CD1c-positive myeloid dendritic cell (primary cell): ENCODE results near the gene CAVIN3.
"Not testable (repeated sequence)": the region's sequence is repeated elsewhere in the genome, so short reads cannot be mapped to it uniquely, and the experiment has no call there.

ENCODE experiments used
- DNase-seq: peaks from one replicate; pipeline ENCODE4 v3.0.0-alpha.2; 2016; ENCODE audit errors: extremely low spot score

CAVIN3 gene

DNA sequence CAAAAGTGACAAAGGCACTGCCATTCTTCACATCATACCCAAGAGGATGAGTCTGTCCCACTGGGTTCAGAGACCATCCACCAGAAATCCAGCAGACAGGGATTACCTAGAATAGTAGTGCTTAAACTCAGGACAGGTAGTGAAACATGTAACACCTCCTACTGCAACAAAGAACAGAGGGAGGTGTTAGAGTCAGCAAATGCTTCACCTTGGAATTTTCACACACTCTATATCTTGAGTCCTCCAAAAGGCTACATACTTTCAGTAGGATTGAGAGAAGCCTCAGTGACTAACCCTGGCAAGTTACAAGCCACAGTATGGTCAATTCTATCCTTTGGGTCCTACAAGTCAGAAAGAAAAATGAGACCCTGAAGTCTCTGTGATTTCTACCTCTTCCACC lies 6.0 kb upstream of the CAVIN3 start:
- DNase-seq = no peak

DNA sequence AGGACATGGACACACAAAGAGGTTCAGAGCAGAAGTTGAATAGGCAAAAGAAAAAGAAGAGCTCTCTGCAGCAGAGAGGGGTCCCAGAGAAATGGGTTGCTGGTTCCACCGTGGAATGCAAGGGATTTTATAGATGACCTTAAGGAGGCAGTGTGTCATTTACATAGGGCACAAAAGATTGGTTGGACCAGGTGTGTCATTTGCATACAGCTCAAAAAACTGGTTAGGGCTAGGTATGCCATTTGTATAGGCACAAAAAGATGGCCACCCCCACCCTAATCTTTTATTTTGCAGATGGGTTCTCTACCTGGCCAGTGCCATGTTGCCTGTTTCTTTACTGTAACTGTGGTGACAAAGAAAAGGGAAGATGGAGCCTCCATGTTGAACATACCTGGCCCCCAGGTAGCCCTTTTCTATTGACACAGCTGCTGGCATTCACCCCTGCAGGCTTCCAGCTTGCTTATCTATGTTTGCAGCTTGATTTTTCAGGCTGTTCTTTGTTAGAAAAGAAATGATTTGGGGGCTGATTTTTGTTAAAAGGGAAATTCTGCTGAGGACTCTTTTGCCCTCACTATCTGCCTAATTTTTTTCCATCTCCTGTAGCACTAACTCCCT lies 3.1 kb upstream of the CAVIN3 start:
- DNase-seq = no peak

DNA sequence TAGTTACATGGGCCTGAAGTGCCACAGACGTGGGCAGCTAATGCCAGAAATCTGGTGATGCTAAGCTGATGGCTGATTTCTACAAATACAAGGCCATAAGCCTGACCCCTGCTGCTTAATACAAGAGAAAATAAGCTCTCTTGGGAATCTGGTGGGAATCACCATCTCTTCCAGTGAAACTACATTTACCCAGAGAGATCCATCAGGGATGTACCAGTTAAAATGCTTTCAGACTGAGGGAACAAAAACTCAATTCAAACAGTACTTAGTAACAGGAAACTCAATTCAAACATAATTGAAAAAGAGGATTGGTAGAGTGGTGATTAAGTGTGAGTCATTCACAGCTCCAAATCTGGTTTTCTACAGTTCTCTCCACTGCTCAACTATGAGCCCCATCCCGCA lies 1.7 kb upstream of the CAVIN3 start:
- no peak for DNase-seq

DNA sequence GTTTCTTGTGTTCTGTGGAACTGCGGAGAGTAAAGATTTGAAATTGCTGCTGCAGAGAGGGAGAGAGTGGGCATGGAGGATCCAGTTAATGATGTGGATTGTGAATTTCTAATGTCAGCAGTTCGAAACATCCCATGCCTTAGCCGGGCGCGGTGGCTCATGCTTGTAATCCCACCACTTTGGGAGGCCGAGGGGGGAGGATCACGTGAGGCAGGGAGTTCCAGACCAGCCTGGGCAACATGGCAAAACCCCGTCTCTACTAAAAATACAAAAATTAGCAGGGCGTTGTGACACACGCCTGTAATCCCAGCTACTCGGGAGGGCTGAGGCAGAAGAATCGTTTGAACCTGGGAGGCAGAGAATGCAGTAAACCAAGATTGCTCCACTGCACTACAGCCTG lies 1.1 kb upstream of the CAVIN3 start:
- DNase-seq = no peak

DNA sequence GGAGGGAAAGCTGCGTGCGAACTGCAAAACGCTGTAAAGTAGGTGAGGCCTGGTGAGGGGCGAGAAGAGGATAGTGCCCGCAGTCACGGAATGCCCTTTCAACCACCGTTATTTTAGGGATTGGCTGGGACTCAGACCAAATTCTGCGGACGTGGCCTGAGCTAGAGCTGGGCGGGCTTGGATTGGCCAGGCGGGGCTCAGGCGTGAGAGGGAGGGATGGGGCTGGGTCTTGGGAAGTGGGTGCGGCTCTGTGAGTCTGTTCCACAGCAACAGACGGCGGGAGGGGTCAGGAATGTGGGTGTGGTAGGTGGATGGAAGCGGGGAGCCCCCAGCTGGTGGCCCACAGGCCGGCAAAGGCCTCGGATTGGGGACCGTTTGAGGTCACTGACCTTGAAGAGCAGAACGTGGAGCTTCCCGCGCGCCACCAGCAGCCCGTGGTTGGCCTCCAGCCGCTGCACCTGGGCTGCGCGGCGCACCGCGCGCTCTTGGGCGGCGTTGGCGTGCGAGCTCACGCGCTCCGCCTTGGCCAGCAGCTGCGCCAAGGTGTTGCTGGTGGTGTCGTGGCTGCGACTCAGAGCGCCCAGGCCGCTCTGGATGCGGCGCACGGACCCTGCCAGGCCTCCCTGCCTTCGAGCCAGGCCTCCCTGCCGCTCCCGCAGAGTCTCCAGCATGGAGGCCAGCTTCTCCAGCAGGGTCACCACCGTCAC lies 444 bp downstream of the CAVIN3 start:
- peak; percentile 52 for DNase-seq

DNA sequence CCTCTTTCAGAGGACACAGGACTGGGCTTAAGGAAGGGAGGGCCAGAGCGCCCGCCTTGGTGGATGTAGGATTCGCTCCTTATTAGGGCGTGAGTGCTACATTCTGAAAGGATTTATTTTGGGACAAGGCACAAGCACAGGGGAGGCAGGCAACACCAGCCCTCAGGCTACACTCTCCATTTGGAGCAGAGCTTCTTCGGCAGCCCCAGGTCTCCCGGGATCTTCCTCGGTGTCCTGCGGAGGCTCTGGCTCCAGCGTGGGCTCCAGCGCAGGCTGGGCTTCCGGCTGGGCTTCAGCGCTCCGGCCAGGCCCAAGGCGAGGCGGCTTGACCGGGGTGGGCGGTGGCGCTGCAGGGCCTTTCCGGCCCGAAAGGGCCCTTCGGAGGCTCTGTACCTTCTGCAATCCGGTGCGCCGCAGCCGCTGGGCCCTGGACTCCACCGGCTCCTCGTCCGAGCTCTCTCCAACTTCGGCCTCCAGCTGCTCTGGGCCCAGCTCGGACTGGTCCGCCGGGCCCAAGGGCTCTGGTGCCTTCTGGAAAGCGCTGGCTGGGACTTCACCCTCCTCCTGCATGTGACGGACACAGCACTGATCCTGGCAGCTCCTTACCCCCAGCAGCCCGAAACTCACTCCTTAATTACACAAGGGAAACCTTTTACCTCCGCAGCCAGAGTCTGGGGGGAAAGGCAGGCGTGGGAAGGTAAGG lies 1.1 kb downstream of the CAVIN3 start:
- DNase-seq = peak; percentile 21

DNA sequence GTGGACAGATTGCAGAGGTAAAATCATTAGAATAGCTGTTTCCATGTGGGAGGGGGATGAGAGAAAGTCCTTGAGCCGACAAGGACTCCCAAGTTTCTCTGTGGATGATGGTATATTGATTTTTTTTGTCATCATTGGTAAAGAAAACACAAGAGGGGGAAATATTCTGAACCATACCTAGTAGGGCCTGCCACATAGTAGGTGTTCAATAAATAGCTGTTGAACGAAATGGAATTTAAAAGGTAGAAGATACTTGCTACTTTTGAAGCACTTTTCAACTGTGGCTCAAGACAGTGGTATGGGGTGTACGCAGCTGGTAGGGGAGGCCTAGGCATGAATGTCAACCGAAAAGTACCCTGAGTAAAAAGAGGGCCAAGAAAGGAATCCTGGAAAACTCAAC lies 2.1 kb downstream of the CAVIN3 start:
- DNase-seq = no peak

DNA sequence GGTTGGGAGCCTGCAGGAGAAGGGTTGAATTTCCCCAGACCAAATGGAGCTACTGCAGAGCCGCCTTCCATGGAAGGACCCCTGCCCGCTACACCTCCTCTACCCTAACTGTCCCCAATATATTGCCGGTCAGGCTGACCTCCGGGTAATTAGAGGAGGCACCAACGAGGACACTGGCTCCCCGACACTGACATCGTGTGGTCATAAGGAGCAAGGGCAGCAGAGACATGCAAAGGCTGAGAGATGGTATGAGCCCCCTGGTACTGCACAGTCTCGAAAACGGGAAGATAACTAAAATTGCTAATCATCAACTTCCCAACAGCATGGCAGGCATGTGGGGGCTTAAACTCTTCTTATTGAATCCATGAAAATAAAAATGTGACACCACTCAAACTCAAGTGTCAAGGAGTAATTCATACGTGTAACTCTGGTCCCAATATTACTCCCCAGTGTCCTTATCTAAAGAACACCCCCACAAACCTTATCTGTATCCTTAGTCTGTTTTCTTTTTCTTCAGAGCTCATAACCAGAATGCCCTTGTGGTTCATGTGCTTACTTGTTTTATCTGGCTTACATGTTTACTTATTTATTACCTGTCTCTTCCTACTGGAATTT lies 4.4 kb downstream of the CAVIN3 start:
- DNase-seq = peak; percentile 60

DNA sequence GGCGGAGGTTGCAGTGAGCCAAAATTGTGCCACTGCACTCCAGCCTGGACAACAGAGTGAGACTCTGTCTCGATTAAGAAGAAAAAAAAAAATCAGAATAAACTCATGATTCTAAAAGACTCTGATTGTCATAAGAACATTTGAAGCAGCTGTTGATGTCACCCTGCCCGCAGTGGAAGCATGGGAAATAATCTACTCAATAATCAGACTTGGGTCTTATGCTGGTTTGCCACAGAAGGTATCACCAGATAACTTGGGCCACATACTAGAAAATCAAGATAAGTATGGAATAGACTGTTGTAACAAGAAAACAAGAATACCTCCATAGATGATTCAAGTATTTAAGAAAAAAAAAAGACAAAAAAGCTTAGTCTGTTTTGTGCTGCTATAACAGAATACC lies 8.2 kb downstream of the CAVIN3 start:
- DNase-seq = no peak

DNA sequence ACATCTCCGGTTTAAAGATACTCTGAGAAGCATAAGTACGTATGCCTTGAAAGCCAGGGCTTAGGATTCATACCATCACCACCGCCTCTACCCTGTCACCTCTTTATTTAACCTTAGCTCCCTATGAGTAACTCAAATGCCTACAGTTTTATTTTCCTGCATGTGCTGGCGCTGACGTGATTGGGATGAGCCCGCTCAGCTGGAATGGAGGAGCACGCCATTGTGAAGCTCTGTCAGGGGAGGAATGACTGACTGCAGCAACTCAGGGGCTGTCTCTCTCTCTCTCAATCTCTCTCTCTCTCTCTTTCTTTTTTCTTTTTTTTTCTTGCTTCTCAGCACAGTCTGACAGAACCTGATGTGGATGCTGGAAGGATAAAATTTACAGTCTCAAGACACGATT lies 12.4 kb downstream of the CAVIN3 start:
- DNase-seq = no peak

DNA sequence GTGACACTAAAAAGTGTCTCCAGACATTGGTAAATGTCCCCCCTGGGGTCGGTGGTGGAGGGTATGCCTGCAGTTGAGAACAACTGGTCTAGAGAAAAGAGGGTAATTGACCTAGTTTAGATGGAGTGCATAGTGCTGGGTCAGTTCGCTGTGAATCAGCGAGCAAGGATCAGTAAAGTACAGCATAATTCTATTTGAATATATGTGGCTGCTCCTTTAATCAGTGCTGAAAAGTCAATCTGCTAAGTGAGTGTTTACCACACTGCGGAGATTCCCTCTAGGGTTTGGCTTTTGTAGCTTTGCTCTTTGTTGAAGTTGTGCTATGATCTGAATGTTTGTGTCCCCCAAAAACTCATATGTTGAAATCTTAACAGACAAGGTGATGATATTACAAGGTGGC lies 15.0 kb downstream of the CAVIN3 start:
- no peak for DNase-seq

DNA sequence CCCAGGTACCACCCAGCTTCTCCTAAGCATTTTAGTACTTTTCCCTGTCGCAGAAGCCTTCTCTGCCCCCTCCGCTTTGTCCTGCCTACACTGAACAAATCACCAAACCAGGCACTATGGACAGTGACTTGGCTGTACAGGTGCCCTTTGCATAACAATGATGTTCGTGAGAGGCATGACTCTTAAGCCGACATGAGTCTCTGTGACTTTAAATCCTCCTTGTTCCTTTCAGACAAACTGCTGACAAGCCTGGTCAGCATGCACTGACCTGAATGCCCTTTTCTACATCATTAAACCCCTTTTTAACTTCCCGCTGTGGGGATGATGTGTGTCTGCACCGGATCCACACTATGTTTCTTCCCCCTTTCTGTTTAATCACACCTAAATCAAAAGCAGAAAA lies 16.6 kb downstream of the CAVIN3 start:
- DNase-seq = no peak

DNA sequence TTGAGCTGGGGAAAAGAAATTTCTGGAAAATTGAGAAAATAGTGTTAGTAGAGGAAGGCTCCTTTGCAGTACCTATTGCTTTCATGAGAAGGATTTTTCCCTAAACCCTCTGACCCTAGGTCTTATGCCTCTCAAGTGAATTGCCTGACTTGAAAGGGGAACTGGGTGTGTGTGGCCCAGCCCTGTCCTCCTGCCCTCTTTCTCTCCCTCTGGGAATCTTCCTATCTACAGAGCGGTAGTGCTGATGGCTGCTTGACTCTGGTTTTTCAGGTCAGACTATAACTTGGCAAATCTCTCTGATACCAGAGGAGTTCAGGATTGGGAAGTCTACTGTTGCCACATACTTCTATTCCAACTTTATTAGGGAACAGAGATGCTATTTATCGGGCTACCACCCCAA lies 19.2 kb downstream of the CAVIN3 start:
- no peak for DNase-seq

DNA sequence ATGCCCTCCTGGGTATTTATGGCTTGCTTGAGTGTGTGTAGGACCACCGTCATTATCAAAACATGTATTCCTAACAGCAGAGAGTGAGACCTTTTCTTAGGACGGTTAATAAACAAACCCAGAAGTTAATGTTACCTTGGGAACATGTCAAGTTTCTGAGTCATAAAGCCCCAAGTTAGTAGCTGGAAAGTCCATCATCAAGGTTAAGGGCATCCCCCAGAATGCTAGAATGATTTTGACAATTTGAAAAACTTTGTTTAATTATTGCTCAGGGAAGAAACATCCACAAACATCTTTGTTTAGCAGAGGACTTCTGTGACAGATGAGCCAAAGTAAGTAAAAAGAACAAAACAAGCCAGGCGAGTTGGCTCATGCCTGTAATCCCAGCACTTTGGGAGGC lies 20.0 kb downstream of the CAVIN3 start:
- no peak for DNase-seq

DNA sequence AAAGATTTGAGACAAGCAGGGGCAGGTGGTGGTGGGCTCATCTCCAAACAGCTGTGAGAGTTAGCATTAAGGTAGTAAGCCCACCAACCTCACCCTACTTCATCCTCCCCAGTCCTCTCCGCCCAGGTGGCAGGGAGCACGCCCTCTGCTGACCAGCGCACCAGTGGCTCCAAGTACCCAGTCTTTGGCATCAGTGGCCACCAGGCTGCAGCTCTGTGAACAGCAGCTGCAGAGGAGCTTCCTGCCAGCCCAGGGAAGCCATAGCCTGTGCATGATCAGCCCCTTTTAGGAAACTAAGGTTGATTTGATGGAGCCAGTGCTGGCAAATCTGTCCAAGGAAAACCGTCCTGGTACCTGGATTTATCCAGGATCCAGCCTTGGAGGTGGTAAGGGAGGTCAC lies 21.7 kb downstream of the CAVIN3 start:
- peak; percentile 22 for DNase-seq

DNA sequence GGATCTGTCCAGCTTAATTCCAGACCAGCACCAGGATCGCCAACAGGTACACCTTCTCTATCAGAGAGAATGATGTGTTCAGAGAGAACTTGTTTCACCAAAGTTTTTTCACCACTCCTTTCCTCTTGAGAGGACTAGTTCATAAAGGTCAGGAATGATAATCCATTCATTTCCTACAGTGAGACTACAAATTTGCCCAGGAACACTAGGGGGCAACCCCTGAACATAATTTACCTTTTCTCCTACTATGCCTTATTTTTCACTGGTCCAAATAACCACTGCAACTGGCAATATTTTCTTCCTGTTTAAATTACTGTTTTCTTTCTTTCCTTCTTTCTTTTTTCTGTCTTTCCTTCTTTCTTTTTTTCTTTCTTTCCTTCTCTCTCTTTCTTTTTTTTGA lies 22.5 kb downstream of the CAVIN3 start:
- no peak for DNase-seq

DNA sequence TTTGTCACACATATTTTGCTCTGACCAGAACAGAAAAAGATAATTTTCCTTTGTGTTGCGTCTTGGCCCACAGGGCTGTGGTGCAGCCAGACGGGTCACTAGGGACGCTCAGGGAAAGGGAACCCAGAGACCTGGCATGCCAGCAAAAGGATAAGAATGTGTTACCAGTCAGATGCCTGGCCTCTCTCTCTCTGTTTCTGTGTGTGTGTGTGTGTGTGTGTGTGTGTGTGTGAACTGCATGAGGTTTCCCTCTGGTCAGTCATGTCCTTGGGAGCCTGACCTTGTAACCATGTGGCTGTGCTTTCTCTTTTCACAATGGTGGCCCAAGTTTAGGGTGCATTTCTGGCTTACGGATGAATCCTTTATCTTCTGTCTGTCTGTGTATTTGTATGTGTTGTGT lies 35.3 kb downstream of the CAVIN3 start:
- no peak for DNase-seq

DNA sequence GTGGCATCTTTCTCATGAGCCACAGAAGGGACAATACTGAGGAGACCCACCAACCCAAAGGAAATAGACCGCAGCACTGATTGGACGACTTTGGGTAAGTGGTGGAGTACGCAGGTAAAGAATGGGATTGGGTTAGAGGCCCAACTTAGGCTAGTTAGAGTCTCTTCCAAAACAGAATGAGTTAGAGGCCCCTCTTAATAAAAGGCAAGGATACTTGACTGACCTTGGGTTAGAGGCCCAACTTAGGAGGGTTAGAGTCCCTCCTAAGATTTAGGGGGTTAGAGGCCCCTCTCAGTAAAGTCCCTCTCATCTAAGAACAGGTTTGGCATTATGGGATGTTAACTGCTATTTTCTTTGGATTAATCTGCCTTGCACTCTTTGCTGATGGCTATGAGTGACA lies 36.1 kb downstream of the CAVIN3 start:
- no peak for DNase-seq

DNA sequence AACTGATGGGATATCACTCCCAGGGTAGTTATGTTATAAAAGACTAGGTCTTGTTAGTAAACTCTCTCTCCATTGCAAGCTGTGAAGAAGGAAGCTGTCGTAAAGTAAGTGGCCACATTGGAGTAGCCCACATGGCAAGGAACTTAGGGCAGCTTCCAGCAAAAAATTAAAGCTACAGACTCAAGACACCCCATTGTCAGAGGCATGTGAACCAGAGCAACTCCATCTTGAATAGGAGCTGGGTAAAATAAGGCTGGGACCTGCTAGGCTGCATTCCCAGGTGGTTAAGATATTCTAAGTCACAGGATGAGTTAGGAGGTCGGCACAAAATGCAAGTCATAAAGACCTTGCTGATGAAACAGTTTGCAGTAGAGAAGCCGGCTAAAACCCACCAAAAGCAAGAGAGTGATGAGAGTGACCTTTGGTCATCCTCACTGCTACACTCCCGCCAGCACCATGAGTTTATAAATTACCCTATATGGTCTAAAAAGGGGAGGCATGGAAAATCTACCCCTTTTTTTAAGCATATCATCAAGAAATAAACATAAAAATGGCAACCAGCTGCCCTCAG lies 36.8 kb downstream of the CAVIN3 start:
- DNase-seq = no peak

DNA sequence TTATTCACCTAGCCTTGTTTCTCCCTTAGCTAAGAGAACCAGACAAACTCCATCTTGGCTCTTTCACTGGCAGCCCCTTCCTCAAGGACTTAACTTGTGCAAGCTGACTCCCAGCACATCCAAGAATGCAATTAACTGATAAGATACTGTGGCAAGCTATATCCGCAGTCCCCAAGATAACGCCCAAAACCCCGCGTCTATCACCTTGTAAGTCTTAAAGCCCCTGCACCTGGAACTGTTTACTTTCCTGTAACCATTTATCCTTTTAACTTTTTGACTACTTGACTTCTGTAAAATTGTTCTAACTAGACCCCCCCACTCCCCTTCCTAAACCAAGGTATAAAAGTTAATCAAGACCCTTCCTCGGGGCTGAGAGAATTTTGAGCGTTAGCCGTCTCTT lies 39.5 kb downstream of the CAVIN3 start:
- not testable (repeated sequence) for DNase-seq

DNA sequence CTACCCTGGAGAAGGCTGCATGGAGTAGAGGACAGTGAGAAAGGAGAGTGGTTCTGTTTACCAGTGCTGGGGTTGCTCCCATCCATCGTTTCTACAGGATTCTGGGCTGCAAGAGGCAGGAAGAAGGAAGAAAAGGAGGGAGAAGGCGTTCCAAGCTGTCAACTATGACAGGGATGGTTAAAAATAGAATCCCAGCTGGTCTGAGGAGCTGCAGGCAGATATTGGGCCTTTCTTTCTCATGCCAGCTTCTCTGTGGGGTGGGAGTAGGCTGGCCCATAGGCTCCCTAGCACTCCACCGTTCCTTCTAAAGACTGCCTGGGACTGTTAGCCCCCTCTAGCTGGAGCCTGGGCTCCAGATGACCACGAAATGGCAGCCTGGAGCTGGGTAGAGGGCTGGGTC lies 47.1 kb downstream of the CAVIN3 start:
- DNase-seq = no peak

DNA sequence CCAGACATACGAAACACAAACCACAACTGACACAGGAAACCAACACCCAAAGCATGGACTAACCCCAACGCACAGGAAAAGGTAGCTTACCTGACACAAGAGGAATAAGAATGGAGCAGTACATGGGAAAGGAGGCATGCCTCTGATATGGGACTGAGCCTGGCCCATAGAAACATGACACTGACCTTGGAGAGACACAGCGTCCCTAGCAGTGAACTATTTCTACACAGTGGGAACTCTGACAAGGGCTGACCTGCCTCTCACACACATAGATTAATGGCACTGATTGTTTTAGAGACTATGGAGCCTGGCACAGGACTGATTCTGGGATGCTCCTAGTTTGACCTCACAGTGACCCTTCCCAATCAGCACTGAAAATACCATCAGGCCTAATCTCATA lies 48.7 kb downstream of the CAVIN3 start:
- no peak for DNase-seq
